Suprapubic skin (tissue), 3 donors: Measurements from ENCODE around the gene CHST10.

Experiments
- POLR2A ChIP-seq, 2 donors: fragments of 450-650 bp; IDR thresholded peaks; one replicate each; pipeline ENCODE4 v1.6.1; 2017; ENCODE audit warnings: antibody characterized with exemption in 2 of 2, mild to moderate bottlenecking in 2 of 2, moderate library complexity in 2 of 2
- TF ChIP-seq, protein P1 (sequence below), 2 donors: fragments of 200-600 bp in 1 of 2; fragments of 450-650 bp in 1 of 2; sonication (generic) in 1 of 2; IDR thresholded peaks; one replicate each; pipeline ENCODE4 v1.5.1; 2016 to 2019; ENCODE audit warnings: antibody characterized with exemption in 2 of 2, mild to moderate bottlenecking in 1 of 2, moderate library complexity in 1 of 2

DNA sequence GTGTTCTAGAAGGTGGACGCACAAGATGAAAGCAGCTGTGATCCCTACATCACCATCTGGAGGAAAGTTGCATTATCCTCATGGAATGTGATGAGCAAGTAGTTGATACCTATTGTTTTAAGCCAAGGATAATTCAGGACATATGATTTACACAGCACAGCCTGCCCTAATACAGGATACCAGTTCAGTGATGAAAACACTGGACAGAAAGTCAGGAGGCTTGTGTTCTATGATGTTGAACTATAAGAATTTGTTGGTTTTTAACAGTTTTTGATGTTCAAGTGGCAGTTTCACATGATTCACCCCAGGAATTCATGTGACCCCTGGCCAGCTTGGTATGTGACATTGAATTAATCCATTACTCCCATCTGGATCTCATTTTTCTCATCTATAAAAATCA is 6.2 kb upstream of the CHST10 start:
- TF ChIP-seq, protein P1, sequence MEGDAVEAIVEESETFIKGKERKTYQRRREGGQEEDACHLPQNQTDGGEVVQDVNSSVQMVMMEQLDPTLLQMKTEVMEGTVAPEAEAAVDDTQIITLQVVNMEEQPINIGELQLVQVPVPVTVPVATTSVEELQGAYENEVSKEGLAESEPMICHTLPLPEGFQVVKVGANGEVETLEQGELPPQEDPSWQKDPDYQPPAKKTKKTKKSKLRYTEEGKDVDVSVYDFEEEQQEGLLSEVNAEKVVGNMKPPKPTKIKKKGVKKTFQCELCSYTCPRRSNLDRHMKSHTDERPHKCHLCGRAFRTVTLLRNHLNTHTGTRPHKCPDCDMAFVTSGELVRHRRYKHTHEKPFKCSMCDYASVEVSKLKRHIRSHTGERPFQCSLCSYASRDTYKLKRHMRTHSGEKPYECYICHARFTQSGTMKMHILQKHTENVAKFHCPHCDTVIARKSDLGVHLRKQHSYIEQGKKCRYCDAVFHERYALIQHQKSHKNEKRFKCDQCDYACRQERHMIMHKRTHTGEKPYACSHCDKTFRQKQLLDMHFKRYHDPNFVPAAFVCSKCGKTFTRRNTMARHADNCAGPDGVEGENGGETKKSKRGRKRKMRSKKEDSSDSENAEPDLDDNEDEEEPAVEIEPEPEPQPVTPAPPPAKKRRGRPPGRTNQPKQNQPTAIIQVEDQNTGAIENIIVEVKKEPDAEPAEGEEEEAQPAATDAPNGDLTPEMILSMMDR (IDR thresholded peaks at IDR 0.05) = no peak
- TF ChIP-seq POLR2A (IDR thresholded peaks at IDR 0.05) = no peak
